ENCODE data around the gene COPA.

COPA gene

GRCh38 chr1:160271025-160271424, 72.0 kb downstream of the COPA start:
- in situ Hi-C loops (cut with HindIII; ENCODE audit: low pct_ligation_motif_present, low sequenced_read_pairs): no loop called here
- H3K4me3 ChIP-seq (ENCODE audit: low read depth, low read length): no peak overlapping the region
- H3K27ac ChIP-seq: no peak overlapping the region
- no peaks in the 10 kb centered on the region for H3K36me3 ChIP-seq (replicated peaks)
- H3K27me3 ChIP-seq (replicated peaks): no peaks in the 10 kb centered on the region
- DNase-seq: no peak
- TF ChIP-seq CTCF (IDR thresholded peaks at IDR 0.05; ENCODE audit: low read depth, low read length, missing control alignments): no peak

GRCh38 chr1:160267284-160267991, 75.6 kb downstream of the COPA start:
- Histone ChIP-seq H3K27ac (no peak overlapping the region), H3K4me3 (ENCODE audit: low read depth, low read length) (no peak overlapping the region), H3K27me3 (replicated peaks) (no peaks in the 10 kb centered on the region), H3K36me3 (replicated peaks) (no peaks in the 10 kb centered on the region)
- DNase-seq: no peak
- no peak for TF ChIP-seq CTCF (IDR thresholded peaks at IDR 0.05; ENCODE audit: low read depth, low read length, missing control alignments)
- in situ Hi-C loops (cut with HindIII; ENCODE audit: low pct_ligation_motif_present, low sequenced_read_pairs): no loop called here

- DNase-seq: no peak
- H3K27me3 ChIP-seq (replicated peaks): no peaks in the 10 kb centered on the region
- H3K36me3 ChIP-seq (replicated peaks): no peaks in the 10 kb centered on the region
- in situ Hi-C loops (cut with HindIII; ENCODE audit: low pct_ligation_motif_present, low sequenced_read_pairs): no loop called here
- no peak overlapping the region for H3K4me3 ChIP-seq (ENCODE audit: low read depth, low read length)
- TF ChIP-seq CTCF (IDR thresholded peaks at IDR 0.05; ENCODE audit: low read depth, low read length, missing control alignments): no peak
- H3K27ac ChIP-seq: no peak overlapping the region
Measured at GRCh38 chr1:160264795-160265307, 78.2 kb downstream of the COPA start.

DNA sequence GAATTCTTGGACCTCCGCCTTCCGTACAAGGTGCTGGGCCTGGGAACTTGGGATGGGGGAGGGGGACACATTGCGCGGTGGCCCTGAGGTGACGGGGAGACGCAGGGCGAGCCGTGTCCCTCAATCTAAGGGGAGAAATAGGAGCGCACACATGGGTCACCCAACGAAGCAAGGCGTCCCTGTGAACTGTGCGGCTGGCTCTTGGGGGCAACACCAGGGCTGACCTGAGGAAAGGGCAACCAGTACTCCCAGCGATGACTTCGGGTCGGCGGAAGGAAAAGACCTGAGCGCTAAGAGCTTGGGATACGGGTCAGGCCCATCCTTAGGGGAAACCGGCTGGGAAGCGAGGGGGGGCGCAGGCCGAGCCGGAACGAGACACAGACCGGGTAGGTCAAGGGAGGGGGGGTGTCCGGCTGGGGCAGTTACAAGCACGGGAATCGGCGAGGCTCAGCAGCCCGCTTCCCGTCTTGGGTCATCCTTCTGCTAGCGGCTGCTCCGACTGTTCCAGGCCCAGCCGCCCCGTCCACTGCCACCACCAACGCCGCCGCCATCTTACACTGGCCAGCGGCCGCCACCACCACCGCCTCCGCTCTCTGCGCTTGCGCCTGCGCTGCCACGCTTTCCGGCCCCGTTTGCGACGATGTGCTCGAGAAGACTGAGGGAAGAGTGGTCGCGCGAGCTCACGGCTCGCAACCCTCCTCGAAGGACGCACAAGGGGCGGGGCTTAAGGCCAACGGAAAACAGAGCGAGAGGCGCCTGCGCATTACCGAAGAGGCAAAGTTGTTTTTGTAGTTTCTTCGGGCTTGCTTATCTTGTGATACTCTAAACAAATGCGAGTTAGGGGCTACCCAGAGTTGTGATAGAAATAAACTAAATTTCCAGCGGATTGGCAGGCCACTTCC, 80.9 kb downstream of the COPA start, which contains the start of gene DCAF8:
DCAF8 (minus strand) TSS at position 657 of the 902 bp plus-strand sequence. CDS start 18,541 bp downstream, outside the sequence.
- Histone ChIP-seq H3K36me3 (replicated peaks) (no peaks in the 10 kb centered on the region), H3K27me3 (replicated peaks) (no peaks in the 10 kb centered on the region), H3K4me3 (ENCODE audit: low read depth, low read length) (peak within 1 kb of the TSS; percentile 100), H3K27ac (peak within 1 kb of the TSS; percentile 98)
- in situ Hi-C loops (cut with HindIII; ENCODE audit: low pct_ligation_motif_present, low sequenced_read_pairs): no loop called here
- peak; percentile 95 for DNase-seq
- TF ChIP-seq CTCF (IDR thresholded peaks at IDR 0.05; ENCODE audit: low read depth, low read length, missing control alignments): no peak

GRCh38 chr1:160261556-160261892, 81.5 kb downstream of the COPA start:
- Histone ChIP-seq H3K4me3 (ENCODE audit: low read depth, low read length) (peak overlapping the region; percentile 100), H3K36me3 (replicated peaks) (no peaks in the 10 kb centered on the region), H3K27ac (peak overlapping the region; percentile 98), H3K27me3 (replicated peaks) (no peaks in the 10 kb centered on the region)
- peak; percentile 89 for DNase-seq
- TF ChIP-seq CTCF (IDR thresholded peaks at IDR 0.05; ENCODE audit: low read depth, low read length, missing control alignments): no peak
- in situ Hi-C loops (cut with HindIII; ENCODE audit: low pct_ligation_motif_present, low sequenced_read_pairs): no loop called here

Measured in brain microvascular endothelial cell (primary cell).